Endothelial cell of umbilical vein (primary cell): ENCODE data around the gene CD19. TPM values are rescaled to one million over a fixed set of nuclear protein-coding genes. Genes with fewer than 3 reads are reported as not detected.

ENCODE experiments used
- BruUV-seq: library from RNA; stranded (reverse); fragments of 400-500 nt; replicated peaks from 2 replicates; lab custom pipeline; 2021; lab: Mats Ljungman, UMichigan
- CTCF ChIA-PET: fragments of 300-600, 350-600 bp; sonication (Branson Sonifier 250); formaldehyde crosslinking; loops from one replicate; lab custom pipeline; 2021; ENCODE audit warnings: antibody characterized with exemption, inconsistent platforms; lab: Charles Lee
- POLR2A ChIA-PET: fragments of 300-600, 350-600 bp; sonication (Branson Sonifier 250); formaldehyde crosslinking; loops from one replicate; lab custom pipeline; 2021; ENCODE audit warnings: antibody characterized with exemption, inconsistent platforms; lab: Charles Lee
- DNase-seq: peaks from one replicate; pipeline ENCODE4 v3.0.0-alpha.2; 2011; ENCODE audit warnings: low read depth, low spot score
- FAIRE-seq: peaks from 2 replicates; lab custom pipeline; 2011; peaks lifted over from hg19 to GRCh38; lab: Jason Lieb, UNC
- H2AFZ ChIP-seq: 2 replicates; pipeline ENCODE4 v1.6.0; 2012; ENCODE audit warnings: low read depth, low read length, control low read depth, inconsistent platforms
- H3K27ac ChIP-seq: 2 replicates; pipeline ENCODE4 v1.5.1; 2011; ENCODE audit warnings: low read depth, mild to moderate bottlenecking, control low read depth, low read length, moderate library complexity; ENCODE audit not compliant: insufficient read depth
- H3K27me3 ChIP-seq, 2 experiments: 2 replicates each; pipeline versions ENCODE4 v1.6.0 to v1.6.1; 2011; ENCODE audit warnings: low read length in 2 of 2, mixed read lengths in 1 of 2; ENCODE audit not compliant: control insufficient read depth in 2 of 2, insufficient read depth in 2 of 2
- H3K36me3 ChIP-seq, 2 experiments: 2 replicates in 1 of 2; 3 replicates in 1 of 2; pipeline ENCODE4 v1.5.1; 2011; ENCODE audit warnings: low read length in 2 of 2, mild to moderate bottlenecking in 1 of 2, moderate library complexity in 1 of 2; ENCODE audit not compliant: control insufficient read depth in 2 of 2, insufficient read depth in 2 of 2; ENCODE audit errors: extremely low read depth in 1 of 2
- H3K4me1 ChIP-seq: 3 replicates; pipeline ENCODE4 v1.5.1; 2011; ENCODE audit warnings: mild to moderate bottlenecking, low read length; ENCODE audit not compliant: control insufficient read depth, insufficient read depth; ENCODE audit errors: extremely low read depth
- H3K4me2 ChIP-seq: 2 replicates; pipeline ENCODE4 v1.6.1; 2011; ENCODE audit warnings: low read length, control low read depth, mixed read lengths; ENCODE audit not compliant: insufficient read depth
- H3K4me3 ChIP-seq, 3 experiments: fragments of 200-600 bp in 1 of 3; sonication (generic), shearing (Covaris generic) in 1 of 3; replicated peaks in 1 of 3; 2 replicates each; pipeline ENCODE4 v1.5.1; 2011 to 2016; ENCODE audit warnings: control low read depth in 3 of 3, low read length in 3 of 3, mild to moderate bottlenecking in 2 of 3, inconsistent platforms in 1 of 3, low read depth in 1 of 3, moderate library complexity in 1 of 3; ENCODE audit not compliant: insufficient read depth in 1 of 3
- H3K79me2 ChIP-seq: 2 replicates; pipeline ENCODE4 v1.6.0; 2012; ENCODE audit warnings: low read length, inconsistent platforms; ENCODE audit not compliant: control insufficient read depth, insufficient read depth
- H3K9ac ChIP-seq: replicated peaks from 2 replicates; pipeline ENCODE3; 2011; ENCODE audit warnings: low read length, control low read depth; ENCODE audit not compliant: insufficient read depth; ENCODE audit errors: extremely low read depth
- H3K9me1 ChIP-seq: replicated peaks from 3 replicates; pipeline ENCODE4 v1.6.0; 2011; ENCODE audit warnings: mild to moderate bottlenecking, low read length; ENCODE audit not compliant: control insufficient read depth, insufficient read depth; ENCODE audit errors: extremely low read depth
- H3K9me3 ChIP-seq: replicated peaks from 2 replicates; pipeline ENCODE4 v1.5.1; 2012; ENCODE audit warnings: low read length, inconsistent platforms; ENCODE audit not compliant: control insufficient read depth, insufficient read depth
- H4K20me1 ChIP-seq: replicated peaks from 2 replicates; pipeline ENCODE3; 2011; ENCODE audit warnings: mild to moderate bottlenecking, low read length; ENCODE audit not compliant: control insufficient read depth, insufficient read depth; ENCODE audit errors: extremely low read depth
- EZH2 ChIP-seq: IDR thresholded peaks from 2 replicates; pipeline ENCODE4 v1.6.1; 2012; ENCODE audit warnings: borderline replicate concordance, low read depth, mild to moderate bottlenecking, moderate library complexity, low read length, inconsistent platforms; ENCODE audit not compliant: severe bottlenecking
- FOS ChIP-seq: IDR thresholded peaks from 2 replicates; pipeline ENCODE4 v1.6.1; 2011; ENCODE audit warnings: mild to moderate bottlenecking, low read length, moderate library complexity, borderline replicate concordance; ENCODE audit not compliant: insufficient read depth
- GATA2 ChIP-seq: IDR thresholded peaks from 2 replicates; pipeline ENCODE4 v1.7.0; 2011; ENCODE audit warnings: low read depth, mild to moderate bottlenecking, moderate library complexity, mixed read lengths, low read length; ENCODE audit not compliant: insufficient read length, insufficient read depth
- JUN ChIP-seq: IDR thresholded peaks from 2 replicates; pipeline ENCODE4 v1.6.1; 2011; ENCODE audit warnings: borderline replicate concordance, low read depth; ENCODE audit not compliant: insufficient read length, insufficient read depth
- MYC ChIP-seq: IDR thresholded peaks from one replicate; pipeline ENCODE4 v1.6.1; 2011; ENCODE audit warnings: mild to moderate bottlenecking, low read depth, low read length
- POLR2A ChIP-seq: IDR thresholded peaks from 2 replicates; pipeline ENCODE4 v1.6.1; 2012; ENCODE audit warnings: low read depth, mild to moderate bottlenecking, control low read depth, low read length
- POLR2AphosphoS5 ChIP-seq: IDR thresholded peaks from 2 replicates; pipeline ENCODE4 v1.6.1; 2012; ENCODE audit warnings: low read depth, mild to moderate bottlenecking, control low read depth, low read length, moderate library complexity; ENCODE audit not compliant: insufficient read depth
- dilution Hi-C: fragments of 300-500 bp; cut with MboI; formaldehyde crosslinking; loops from one replicate; pipeline ENCODE4 v1.15.0; 2019; ENCODE audit warnings: low sequenced_read_pairs; ENCODE audit not compliant: extremely low pct_ligation_motif_present
- intact Hi-C: fragments of 100-400 bp; cut with micrococcal nuclease; formaldehyde crosslinking; loops from one replicate; pipeline ENCODE4 v1.10.0; 2022
- polyA plus RNA-seq, 4 experiments: library from polyadenylated mRNA; depleted of rRNA in 3 of 4; stranded (reverse) in 3 of 4; unstranded in 1 of 4; fragments of >200 nt; gene quantifications; 2 replicates each; pipeline versions ENCODE4 v1.2.1 to v1.2.3, GENCODE V29; 2011 to 2012; ENCODE audit warnings: missing spikeins in 1 of 4
- total RNA-seq: library from RNA; stranded (reverse); gene quantifications from 2 replicates; pipeline ENCODE4 v1.2.3, GENCODE V29; 2021
- TF ChIP-seq, protein P1 (sequence below): IDR thresholded peaks from 2 replicates; pipeline ENCODE4 v1.6.1; 2011; ENCODE audit not compliant: insufficient read depth, insufficient read length
- TF ChIP-seq, protein P2 (sequence below), 2 donors: IDR thresholded peaks; 1 replicate in 1 of 2; 2 replicates in 1 of 2; pipeline ENCODE4 v1.5.1; 2011; ENCODE audit warnings: low read length in 2 of 2, mild to moderate bottlenecking in 2 of 2, moderate library complexity in 2 of 2, control low read depth in 1 of 2, inconsistent platforms in 1 of 2, low read depth in 1 of 2; ENCODE audit not compliant: insufficient read depth in 1 of 2; ENCODE audit errors: extremely low read depth in 1 of 2

Gene CD19
- total and polyA plus RNA-seq, 2 donors (not counting 3 experiments of a cell fraction or from before 2014, with no cell fraction given) = 0.06 TPM; not detected in 1

DNA sequence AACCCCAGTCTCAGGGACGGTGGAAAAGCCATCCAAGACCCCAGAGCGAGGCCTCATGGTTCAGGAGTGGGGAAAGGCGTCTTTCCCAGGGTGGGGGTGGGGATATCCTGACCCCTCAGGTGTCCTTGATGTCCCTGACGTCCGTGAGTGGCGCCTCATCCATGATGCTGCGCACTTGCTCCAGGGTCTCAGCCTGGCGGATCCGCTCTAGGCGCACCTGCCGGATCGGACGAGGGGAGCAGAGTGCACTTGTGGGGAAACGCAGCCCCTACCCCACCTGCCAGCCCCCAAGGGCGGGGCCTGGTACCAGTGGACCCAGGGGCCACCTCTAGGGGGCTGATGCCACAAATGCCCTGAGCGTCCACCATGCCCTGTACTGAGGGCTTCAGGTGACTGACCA lies 26.9 kb upstream of the CD19 start:
- no peaks in the 10 kb centered on the region for H3K9me3 ChIP-seq
- dilution Hi-C loops (no loop called here), intact Hi-C loops (no loop called here)
- H3K4me3 ChIP-seq = no peak overlapping the region
- H3K27ac ChIP-seq = no peak overlapping the region
- no peaks in the 10 kb centered on the region for H4K20me1 ChIP-seq
- H3K79me2 ChIP-seq = no peaks in the 10 kb centered on the region
- no peak overlapping the region for H3K9ac ChIP-seq
- no peak overlapping the region for H2AFZ ChIP-seq
- DNase-seq = no peak
- no peaks in the 10 kb centered on the region for H3K4me1 ChIP-seq
- peaks cover 0 to 12% of the 10 kb centered on the region in 2 experiments for H3K36me3 ChIP-seq
- H3K9me1 ChIP-seq = no peaks in the 10 kb centered on the region
- H3K27me3 ChIP-seq = no peaks in the 10 kb centered on the region
- CTCF ChIA-PET = no interaction called here
- POLR2A ChIA-PET = no interaction called here
- H3K4me2 ChIP-seq = no peak overlapping the region
- no peak for FAIRE-seq
- no TSS peak for BruUV-seq
- no peak for TF ChIP-seq GATA2
- TF ChIP-seq MYC = no peak
- TF ChIP-seq EZH2 = no peak
- TF ChIP-seq JUN = no peak
- TF ChIP-seq, protein P1, sequence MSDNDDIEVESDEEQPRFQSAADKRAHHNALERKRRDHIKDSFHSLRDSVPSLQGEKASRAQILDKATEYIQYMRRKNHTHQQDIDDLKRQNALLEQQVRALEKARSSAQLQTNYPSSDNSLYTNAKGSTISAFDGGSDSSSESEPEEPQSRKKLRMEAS = no peak
- TF ChIP-seq FOS = no peak
- no peak for TF ChIP-seq POLR2A
- TF ChIP-seq, protein P2, sequence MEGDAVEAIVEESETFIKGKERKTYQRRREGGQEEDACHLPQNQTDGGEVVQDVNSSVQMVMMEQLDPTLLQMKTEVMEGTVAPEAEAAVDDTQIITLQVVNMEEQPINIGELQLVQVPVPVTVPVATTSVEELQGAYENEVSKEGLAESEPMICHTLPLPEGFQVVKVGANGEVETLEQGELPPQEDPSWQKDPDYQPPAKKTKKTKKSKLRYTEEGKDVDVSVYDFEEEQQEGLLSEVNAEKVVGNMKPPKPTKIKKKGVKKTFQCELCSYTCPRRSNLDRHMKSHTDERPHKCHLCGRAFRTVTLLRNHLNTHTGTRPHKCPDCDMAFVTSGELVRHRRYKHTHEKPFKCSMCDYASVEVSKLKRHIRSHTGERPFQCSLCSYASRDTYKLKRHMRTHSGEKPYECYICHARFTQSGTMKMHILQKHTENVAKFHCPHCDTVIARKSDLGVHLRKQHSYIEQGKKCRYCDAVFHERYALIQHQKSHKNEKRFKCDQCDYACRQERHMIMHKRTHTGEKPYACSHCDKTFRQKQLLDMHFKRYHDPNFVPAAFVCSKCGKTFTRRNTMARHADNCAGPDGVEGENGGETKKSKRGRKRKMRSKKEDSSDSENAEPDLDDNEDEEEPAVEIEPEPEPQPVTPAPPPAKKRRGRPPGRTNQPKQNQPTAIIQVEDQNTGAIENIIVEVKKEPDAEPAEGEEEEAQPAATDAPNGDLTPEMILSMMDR (IDR thresholded peaks at IDR 0.05; ENCODE audit: extremely low read depth in 1 of 2, insufficient read depth in 1 of 2, low read depth in 1 of 2, low read length in 2 of 2) = no peak
- TF ChIP-seq POLR2AphosphoS5 = no peak
